K562 (cell line): ENCODE data around the gene ITPR3.

Source experiments
- CTCF ChIP-seq, 3 experiments: IDR thresholded peaks in 2 of 3; conservative IDR thresholded peaks in 1 of 3; 2 replicates each; pipeline ENCODE4 v1.5.1; 2011 to 2012; ENCODE audit warnings: low read length in 3 of 3, mild to moderate bottlenecking in 3 of 3, control low read depth in 2 of 3, improper control_type of control experiment in 1 of 3, inconsistent platforms in 1 of 3, low read depth in 1 of 3, mixed read lengths in 1 of 3, moderate library complexity in 1 of 3; ENCODE audit not compliant: insufficient read depth in 2 of 3
- ETV1 ChIP-seq: fragments of 450-650 bp; conservative IDR thresholded peaks from 2 replicates; pipeline ENCODE4 v1.6.1; 2016; ENCODE audit warnings: missing genetic modification characterization, control low read depth, low read depth, missing compliant biosample characterization
- MAFG ChIP-seq: fragments of 450-650 bp; conservative IDR thresholded peaks from 2 replicates; pipeline ENCODE4 v1.6.1; 2016; ENCODE audit warnings: missing genetic modification characterization, missing compliant biosample characterization
- MLX ChIP-seq, 2 experiments: fragments of 450-650 bp in 1 of 2; sonication (generic) in 1 of 2; formaldehyde crosslinking; conservative IDR thresholded peaks; 2 replicates each; pipeline versions ENCODE4 v1.4.0 to v1.8.1; 2020 to 2022; ENCODE audit warnings: mild to moderate bottlenecking in 1 of 2, missing genetic modification reagents in 1 of 2
- MYNN ChIP-seq, 2 experiments: sonication (generic); formaldehyde crosslinking in 1 of 2; IDR thresholded peaks; 2 replicates each; pipeline versions ENCODE4 v1.5.0 to v1.6.1; 2016 to 2020; ENCODE audit warnings: antibody characterized with exemption in 1 of 2, missing genetic modification reagents in 1 of 2
- NCOA2 ChIP-seq, 2 experiments: fragments of 450-650 bp; IDR thresholded peaks; 2 replicates each; pipeline ENCODE4 v1.6.1; 2018; ENCODE audit warnings: mild to moderate bottlenecking in 2 of 2, moderate library complexity in 1 of 2; ENCODE audit not compliant: partially characterized antibody in 2 of 2
- POLR2A ChIP-seq: fragments of 450-650 bp; conservative IDR thresholded peaks from 2 replicates; pipeline ENCODE4 v1.6.1; 2016
- RAD51 ChIP-seq: fragments of 450-650 bp; IDR thresholded peaks from 2 replicates; pipeline ENCODE4 v1.7.1; 2016; ENCODE audit warnings: low read depth, mild to moderate bottlenecking, borderline replicate concordance
- SAFB2 ChIP-seq: fragments of 200-400 bp; formaldehyde crosslinking; IDR thresholded peaks from 2 replicates; pipeline ENCODE4 v1.6.1; 2018; ENCODE audit warnings: borderline replicate concordance, low read length, low read depth, moderate library complexity; ENCODE audit not compliant: severe bottlenecking
- TSC22D4 ChIP-seq: fragments of 450-650 bp; IDR thresholded peaks from 2 replicates; pipeline ENCODE4 v1.6.1; 2016; ENCODE audit warnings: missing genetic modification characterization, missing biosample characterization, control low read depth
- ZNF274 ChIP-seq: IDR thresholded peaks from 2 replicates; pipeline ENCODE4 v1.6.1; 2011; ENCODE audit warnings: low read depth, mild to moderate bottlenecking, low read length, moderate library complexity, borderline replicate concordance

- TF ChIP-seq NCOA2 (IDR thresholded peaks at IDR 0.05; ENCODE audit: partially characterized antibody in 2 of 2): no peak
- TF ChIP-seq POLR2A: no peak
- TF ChIP-seq MYNN (IDR thresholded peaks at IDR 0.05): no peak
- TF ChIP-seq MYNN (CRISPR knock-in tag; IDR thresholded peaks at IDR 0.05): no peak
- no peak for TF ChIP-seq CTCF (IDR thresholded peaks at IDR 0.05 in 2 of 3, conservative IDR thresholded peaks at IDR 0.05 in 1 of 3; ENCODE audit: insufficient read depth in 2 of 3, low read depth in 1 of 3, low read length in 3 of 3)
- TF ChIP-seq ZNF274: no peak
- no peak for TF ChIP-seq SAFB2
- TF ChIP-seq TSC22D4 (tag): no peak
- TF ChIP-seq ETV1 (tag): no peak
- TF ChIP-seq MAFG (tag): no peak
- no peak for TF ChIP-seq MLX (CRISPR knock-in tag; conservative IDR thresholded peaks at IDR 0.05)
- no peak for TF ChIP-seq RAD51
Measured at GRCh38 chr6:33671744-33672072, 50.6 kb downstream of the ITPR3 start.
